ENCODE results near the gene CLEC4D. TPM values are rescaled to one million over a fixed set of nuclear protein-coding genes. Genes with fewer than 3 reads are reported as not detected.
"Not testable (repeated sequence)": the region's sequence is repeated elsewhere in the genome, so short reads cannot be mapped to it uniquely, and the experiment has no call there.

The CLEC4D gene
- under 1 TPM; 0.30 to 0.77 (median 0.37) TPM for polyA plus RNA-seq (ENCODE audit: insufficient read length in 4 of 4)

DNA sequence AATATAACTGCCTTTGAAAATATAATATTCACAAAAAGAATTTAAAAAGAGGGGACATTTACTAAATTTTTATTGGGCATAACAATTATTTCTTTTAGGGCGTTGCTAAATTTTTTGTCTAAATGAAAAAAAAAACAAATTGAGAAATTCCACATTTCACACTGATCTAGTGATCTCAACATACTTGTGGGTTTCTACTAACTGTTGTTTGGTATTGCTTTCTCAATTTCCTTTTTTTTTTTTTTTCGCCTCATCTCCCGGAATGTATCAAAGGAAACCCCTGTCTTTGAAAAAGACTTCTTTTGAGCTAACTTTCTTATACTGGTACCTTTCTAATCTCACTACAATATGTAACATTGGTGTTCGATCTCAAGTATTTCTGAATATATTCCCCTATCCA is at the start of gene CLEC4D:
Gene CLEC4D, plus strand, starts transcription at position 248 of the 400 bp plus-strand sequence. CDS start 230 bp downstream, outside the sequence.
- DNase-seq (ENCODE audit: low read depth in 4 of 4, low spot score in 2 of 4) = no peak

DNA sequence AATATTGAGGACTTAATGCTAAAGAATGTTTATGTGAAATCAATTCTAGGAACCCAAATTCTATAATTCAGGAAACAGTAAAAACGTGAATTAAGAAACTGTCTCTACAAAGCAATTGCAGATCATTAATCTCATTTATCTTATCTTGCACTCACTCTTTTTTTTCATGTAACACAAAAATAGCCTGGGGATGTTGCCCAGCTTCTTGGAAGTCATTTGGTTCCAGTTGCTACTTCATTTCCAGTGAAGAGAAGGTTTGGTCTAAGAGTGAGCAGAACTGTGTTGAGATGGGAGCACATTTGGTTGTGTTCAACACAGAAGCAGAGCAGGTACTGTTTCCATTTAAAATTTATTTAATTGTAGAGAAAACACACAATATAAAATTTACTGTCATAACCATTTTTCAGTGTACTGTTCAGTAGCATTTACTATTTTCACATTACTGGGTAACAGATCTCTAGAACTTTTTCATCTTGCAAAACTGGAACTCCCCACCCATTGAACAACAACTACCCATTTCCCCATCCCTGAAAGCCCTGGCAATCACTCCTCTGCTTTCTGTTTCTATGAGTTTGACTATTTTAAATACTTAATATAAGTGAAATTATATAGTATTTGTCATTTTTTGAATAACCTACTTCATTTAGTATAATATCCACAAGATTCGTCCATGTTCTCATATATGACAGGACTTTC is 47.9 kb upstream of the CLEC4D start:
- no peak for DNase-seq (ENCODE audit: low read depth in 4 of 4, low spot score in 2 of 4)

DNA sequence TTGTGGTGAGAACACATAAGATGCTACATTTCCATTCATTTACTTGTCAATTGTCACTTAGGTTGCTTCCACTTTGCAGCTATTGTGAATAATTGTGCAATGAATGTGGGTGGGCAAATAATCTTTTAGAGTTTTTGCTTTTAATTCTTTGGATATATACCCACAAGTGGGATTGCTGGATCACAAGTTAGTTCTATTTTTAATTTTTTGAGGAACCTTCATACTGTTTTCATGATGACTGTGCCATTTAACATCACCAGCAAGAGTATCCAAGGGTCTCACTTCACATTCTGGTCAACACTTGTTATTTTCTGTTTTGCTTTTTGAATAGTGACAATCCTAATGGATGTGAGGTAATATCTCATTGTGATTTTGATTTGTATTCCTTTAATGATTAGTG is 47.1 kb upstream of the CLEC4D start:
- no peak for DNase-seq (ENCODE audit: low read depth in 4 of 4, low spot score in 2 of 4)

DNA sequence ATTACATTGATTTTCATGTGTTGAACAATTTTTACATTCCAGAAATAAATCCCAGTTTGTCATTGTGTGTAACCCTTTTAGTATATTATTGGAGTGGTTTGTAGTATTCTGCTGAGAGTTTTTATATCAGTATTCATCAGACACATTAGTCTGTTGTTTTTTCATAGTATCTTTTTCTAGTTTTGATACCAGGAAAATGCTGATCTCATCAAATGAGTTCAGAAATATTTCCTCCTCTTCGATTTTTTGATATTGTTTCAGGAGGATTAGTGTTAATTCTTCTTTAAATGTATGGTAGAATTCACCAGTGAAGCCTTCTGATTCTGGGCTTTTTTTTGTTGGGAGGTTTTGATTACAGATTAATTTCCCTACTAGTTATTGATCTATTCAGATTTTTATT is 42.2 kb upstream of the CLEC4D start:
- DNase-seq (ENCODE audit: low read depth in 4 of 4, low spot score in 2 of 4) = no peak

DNA sequence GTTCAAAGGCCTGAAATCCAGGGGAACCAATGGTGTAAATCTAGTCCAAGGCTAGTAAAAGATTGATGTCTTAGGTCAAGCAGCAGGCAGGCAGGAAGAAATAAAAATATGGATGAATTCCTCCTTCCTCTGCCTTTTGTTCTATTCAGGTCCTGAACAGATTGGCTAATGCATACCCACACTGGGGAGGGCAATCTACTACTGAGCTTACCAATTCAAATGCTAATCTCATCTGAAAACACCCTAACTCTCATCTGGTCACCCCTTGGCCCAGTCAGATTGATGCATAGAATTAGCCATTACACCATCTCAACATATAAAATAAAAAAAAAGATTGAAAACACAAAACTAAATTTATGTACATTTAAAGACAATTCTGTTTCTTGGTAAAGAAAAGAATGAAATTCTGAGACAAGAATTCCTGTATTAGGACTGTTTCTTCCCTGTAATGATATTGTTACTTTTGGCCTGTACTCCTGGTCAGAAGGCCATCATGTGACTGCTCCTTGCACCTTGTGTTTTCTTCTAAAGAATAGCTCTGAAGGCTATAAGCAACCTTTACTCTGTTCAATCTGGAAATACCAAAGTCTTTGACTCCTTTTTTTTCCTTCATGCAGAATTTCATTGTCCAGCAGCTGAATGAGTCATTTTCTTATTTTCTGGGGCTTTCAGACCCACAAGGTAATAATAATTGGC is 37.6 kb upstream of the CLEC4D start:
- no peak for DNase-seq (ENCODE audit: low read depth in 4 of 4, low spot score in 2 of 4)

DNA sequence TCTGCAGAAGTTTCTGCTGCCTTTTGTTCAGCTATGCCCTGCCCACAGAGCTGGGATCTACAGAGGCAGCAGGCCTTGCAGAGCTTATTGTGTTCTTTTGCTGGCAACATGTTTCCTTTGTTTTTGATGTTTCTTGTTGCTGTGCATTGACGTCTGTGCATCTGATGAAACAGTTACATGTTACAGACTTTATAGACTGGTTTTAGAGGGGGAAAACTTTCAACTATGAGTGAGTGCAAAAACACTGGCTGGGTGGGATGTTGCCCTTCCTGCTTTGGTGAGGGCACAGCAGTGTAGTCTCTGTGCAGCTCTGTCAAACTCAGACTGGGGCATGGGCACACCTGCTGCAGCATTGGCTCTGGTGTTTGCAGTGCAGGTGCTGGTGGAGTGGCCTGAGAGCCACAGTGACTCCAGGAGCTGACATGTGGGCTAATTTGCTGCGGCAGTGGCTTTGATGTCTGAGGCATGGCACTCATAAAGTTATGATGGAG is 30.7 kb upstream of the CLEC4D start:
- no peak for DNase-seq (ENCODE audit: low read depth in 4 of 4, low spot score in 2 of 4)

DNA sequence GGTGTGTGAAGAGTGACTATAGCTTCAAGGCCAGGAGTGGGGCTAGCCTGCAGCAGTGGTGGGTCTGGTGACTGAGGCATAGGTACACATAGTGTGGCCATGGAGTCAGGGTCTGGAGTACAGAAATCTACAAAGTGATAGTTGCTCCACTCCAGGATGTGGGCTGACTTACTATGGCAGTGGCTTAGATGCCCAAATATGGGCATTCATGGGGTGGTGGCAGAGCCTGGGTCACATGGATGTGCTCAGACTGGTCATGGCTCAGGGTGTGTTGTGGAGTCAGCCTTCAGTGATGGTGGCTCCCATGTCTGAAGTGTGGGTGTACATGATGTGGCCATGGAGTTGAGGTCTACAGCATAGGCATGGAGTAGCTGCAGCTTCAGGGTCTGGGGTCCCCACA is 30.2 kb upstream of the CLEC4D start:
- DNase-seq (ENCODE audit: low read depth in 4 of 4, low spot score in 2 of 4) = no peak

DNA sequence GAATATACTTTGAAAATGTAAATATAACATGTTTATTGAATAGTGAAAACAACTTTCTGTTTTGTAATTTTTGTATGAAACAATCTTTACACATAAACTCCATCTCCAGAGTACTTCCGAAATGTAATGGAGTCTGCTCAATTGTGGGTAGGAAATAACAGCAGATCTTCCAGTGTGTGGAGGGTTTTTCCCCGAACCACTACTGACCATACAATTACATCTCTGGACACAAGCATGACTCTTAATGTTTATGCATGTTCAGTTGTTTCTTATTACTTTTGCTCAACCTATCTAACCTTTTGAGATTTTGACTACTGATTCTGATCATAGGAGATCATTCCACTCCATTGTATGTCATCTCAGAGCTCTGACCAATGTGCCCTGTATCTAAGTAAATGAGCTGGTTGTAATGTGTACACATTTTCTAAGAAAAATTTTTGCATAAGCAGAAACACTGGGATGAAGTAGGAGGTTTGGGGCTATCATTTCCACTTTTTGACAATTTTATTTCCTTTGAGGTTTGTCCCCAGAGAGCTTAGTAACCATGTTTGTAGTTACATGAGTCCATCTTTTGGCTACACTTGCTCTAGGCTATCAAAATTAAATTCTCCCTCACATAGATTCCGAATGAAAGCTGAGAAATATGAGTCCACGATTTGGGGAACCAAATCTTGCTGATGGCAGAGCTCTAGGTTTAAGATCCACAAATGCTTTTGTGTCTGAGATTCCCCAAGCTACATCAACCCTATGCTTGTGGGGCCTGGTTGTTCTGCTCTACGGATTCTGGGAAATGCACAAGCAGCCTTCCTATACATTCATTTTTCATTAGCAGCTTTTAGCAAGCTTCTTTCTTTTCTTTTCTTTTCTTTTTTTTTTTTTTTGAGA is 21.4 kb upstream of the CLEC4D start:
- DNase-seq (ENCODE audit: low read depth in 4 of 4, low spot score in 2 of 4) = no peak

DNA sequence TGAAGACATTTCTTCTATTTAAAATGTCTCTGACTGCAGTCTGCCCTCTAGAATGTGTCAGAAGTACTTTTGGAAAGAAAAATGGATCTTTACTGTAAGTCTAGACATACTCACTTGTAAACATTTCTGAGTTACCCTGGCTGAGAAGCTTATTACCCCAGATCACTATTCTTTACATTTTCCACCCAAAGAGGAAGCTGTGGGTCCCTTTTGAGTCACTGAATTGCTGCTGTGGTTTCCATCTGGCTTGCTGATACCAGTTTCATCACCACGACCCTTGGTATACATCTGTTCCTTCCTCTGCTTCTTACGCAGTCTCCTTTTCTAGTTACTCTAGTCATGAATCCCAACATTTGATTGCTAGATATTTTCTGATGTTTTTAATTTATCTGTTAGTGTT is 20.2 kb upstream of the CLEC4D start:
- no peak for DNase-seq (ENCODE audit: low read depth in 4 of 4, low spot score in 2 of 4)

DNA sequence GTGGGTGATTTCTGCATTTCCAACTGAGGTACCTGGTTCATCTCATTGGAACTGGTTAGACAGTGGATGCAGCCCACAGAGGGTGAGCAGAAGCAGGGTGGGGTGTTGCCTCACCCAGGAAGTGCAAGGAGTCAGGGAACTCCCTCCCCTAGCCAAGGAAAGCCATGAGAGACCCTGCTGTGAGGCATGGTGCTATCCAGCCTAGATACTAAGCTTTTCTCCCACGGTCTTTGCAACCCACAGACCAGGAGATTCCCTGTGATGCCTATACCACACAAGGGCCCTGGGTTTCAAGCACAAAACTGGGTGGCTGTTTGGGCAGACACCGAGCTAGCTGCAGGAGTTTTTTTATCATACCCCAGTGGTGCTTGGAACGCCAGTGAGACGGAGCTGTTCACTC is 17.6 kb upstream of the CLEC4D start:
- not testable (repeated sequence) for DNase-seq (ENCODE audit: low read depth in 4 of 4, low spot score in 2 of 4)

DNA sequence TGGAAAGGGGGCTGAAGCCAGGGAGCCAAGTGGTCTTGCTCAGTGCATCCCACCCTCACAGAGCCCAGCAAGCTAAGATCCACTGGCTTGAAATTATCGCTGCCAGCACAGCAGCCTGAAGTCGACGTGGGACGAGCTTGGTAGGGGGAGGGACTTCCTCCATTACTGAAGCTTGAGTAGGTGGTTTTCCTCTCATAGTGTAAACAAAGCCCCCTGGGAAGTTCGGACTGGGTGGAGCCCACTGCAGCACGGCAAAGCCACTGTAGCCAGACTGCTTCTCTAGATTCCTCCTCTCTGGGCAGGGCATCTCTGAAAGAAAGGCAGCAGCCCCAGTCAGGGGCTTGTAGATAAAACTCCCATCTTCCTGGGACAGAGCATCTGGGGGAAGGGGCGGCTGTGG is 17.2 kb upstream of the CLEC4D start:
- not testable (repeated sequence) for DNase-seq (ENCODE audit: low read depth in 4 of 4, low spot score in 2 of 4)

DNA sequence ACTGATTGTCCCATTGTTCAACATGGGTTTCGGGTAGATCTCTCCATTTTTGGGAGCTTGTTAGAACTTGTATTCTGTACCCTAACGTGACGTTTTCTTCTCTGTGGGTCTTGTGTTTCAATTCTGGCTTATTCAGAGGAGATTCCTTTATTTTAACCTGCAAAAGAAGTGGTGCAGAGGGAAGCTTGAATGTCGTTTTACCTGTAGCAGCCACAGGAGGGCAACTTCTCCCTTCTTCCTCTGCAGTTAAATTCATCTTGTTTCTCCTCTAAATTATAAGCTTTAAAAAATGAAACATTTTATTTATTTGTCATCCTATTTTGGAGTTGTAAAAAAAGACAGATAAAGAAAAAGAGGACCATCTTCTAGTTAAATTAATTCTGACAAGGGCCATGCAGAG is 13.7 kb upstream of the CLEC4D start:
- no peak for DNase-seq (ENCODE audit: low read depth in 4 of 4, low spot score in 2 of 4)

DNA sequence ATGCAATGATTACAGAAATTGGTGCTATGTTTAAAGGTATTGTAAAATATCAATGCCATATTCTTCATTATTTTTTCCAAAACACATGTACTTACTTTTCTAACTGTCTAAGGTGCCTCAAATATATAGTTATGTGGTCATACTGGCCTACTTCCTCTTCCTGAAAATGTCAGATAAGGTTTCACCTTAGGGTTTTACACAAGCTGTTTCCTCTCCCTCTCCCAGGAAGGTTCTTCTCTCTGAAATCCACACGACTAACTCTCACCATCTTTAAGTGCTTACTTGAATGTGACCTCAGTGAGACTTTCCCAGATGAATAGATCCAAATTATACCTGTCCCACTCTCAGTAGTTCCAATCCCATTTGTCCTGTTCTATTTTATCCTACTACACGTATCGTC is 11.6 kb upstream of the CLEC4D start:
- no peak for DNase-seq (ENCODE audit: low read depth in 4 of 4, low spot score in 2 of 4)

DNA sequence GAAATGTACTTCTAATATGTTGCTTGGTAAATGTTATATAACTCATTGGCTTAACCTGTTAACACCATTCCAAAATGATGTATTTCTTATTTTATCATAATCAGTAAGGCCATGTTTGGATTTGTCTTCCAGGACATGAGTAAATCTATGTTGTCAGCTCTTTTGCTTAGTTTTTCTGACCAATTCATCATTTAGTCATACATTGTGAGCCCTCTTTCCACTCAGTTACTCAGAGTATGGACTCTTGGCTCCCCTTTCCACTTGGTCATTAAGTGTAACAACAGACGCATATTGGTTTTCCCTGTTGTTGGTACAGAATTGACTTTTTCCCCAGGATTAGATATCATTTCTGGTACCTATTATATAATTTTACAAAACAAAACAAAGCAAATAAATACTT is 9.0 kb upstream of the CLEC4D start:
- no peak for DNase-seq (ENCODE audit: low read depth in 4 of 4, low spot score in 2 of 4)

DNA sequence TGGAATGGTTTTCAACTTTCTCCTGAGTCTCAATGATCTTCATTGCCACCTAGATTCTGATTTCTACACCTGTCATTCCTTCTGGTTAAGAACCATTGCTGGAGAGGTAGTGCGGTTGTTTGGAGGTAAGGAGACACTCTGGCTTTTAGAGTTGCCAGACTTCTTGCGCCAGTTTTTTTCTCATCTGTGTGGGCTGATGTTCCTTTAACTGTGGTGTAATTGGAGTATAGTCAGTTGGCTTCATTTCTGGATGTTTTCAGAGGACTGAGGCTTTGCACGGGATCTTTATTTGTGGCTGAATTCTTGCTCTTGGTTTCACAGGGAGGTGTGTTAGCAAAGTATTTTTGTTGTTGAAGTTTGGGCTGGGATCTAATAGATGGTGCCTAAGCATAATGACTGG is 5.7 kb upstream of the CLEC4D start:
- DNase-seq (ENCODE audit: low read depth in 4 of 4, low spot score in 2 of 4) = no peak

DNA sequence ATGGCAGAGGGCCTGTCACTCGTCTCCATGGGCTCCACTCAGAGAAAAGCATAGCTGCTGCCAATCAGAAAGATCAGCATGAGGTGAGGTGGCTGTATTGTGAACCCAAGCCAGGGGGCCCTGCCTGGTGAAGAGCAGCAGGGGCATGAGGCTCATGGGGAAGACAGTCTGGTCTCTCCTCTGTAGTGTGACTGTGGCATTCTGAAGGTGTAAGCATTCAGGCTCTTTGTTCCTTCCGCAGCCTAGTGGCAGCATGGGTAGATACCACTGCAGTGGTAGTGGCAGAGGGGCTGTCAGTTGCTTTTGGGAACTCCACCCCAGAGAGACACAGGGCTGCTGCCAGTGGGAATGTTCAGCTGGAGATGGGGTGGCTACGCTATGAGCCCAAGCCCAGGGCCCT is 5.1 kb upstream of the CLEC4D start:
- no peak for DNase-seq (ENCODE audit: low read depth in 4 of 4, low spot score in 2 of 4)

DNA sequence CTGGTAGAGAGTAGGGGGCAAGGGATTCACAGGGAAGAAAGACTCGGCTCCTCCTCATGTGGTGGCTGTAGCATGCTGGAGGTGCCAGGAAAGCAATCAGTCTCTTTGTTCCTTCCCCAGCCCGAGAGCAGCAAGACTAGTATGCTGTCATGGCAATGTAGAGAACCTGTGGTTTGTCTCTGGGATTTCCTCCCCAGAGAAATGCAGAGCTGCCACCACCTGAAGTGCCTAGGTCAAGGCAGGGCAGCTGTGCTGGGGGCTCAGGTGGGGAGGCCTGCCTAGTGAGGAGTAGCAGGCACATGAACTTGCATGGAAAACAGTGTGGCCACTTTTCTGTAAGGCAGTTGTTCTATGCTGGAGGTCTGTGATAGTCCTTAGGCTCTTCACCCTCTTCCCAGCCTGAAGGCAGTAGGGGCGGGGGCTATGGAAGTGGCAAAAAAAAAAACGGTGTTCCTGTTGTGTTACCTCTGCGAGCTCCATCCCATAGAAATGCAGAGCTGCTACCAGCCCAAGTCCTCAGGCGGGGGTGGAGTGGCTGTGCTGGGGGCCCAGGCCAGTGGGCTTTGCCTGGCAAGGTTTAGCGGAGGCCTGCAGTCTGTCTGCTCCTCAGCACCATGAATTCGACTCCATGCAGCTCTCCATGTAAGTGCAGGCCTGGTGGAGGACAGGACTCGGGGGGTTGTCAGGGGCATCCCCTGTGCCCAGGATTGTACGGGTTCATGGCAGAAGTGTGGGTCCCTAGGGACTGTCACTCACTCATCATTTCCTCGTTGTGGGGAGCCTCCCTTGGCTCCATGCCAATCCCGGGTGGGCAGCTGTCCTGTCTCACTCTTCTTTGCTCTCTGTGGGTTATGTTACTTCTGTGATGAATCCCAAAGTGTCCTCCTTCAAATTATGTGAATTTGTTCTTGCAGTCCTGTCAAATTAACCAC is 4.1 kb upstream of the CLEC4D start:
- DNase-seq (ENCODE audit: low read depth in 4 of 4, low spot score in 2 of 4) = no peak

DNA sequence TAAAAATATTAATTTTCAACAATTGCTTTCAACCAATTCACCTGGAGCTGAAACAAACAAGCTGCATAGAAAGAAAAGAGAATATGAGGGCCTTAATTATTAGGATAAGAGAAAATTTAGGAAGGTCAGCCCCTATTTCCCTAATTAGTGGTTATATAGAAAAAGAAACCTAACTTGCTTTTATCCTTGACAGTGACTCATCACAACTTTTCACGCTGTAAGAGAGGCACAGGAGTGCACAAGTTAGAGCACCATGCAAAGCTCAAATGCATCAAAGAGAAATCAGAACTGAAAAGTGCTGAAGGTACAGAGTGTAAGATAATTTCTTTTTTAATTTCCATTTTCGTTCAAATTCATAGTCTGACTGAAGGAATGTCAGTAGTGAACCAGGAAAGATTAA is 4.7 kb downstream of the CLEC4D start:
- no peak for DNase-seq (ENCODE audit: low read depth in 4 of 4, low spot score in 2 of 4)

DNA sequence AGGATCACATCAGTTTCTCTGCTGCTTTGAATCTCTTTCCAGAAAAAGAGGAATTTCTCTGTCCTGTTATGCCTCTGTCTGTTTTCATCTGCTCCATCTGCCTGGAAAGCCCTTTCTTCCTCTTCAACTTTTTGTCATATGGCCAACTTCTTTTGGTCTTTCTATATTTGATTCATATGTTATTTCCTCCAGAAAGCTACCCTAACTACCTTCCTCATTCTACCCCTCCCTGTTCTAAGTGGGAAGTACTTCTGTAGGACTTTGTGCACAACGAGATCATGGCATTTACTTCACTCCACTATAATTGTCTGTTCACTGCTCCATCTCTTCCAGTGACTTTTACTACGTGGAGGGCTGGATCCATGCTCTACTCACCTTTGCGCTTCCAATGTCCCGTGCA is 5.9 kb downstream of the CLEC4D start:
- no peak for DNase-seq (ENCODE audit: low read depth in 4 of 4, low spot score in 2 of 4)

Data from left renal cortex interstitium (tissue), 4 donors.